GM19023 (cell line): ENCODE results near the gene GCK.

ENCODE experiments used
- ATAC-seq: cut with Tn5 transposase; IDR thresholded peaks from one replicate; pipeline ENCODE4 v1.9.1; 2021; ENCODE audit warnings: mild to moderate bottlenecking, moderate library complexity; ENCODE audit not compliant: unreplicated experiment

The GCK gene

GRCh38 chr7:44108768-44109750 is 80.2 kb downstream of the GCK start:
- ATAC-seq, result no peak

- no peak for ATAC-seq
Measured at GRCh38 chr7:44107961-44108767, 81.1 kb downstream of the GCK start.

- ATAC-seq, result no peak
Measured at GRCh38 chr7:44107116-44107960, 81.9 kb downstream of the GCK start.

GRCh38 chr7:44106311-44107065 is 82.8 kb downstream of the GCK start:
- ATAC-seq, result no peak

GRCh38 chr7:44105832-44106231 is 83.4 kb downstream of the GCK start:
- ATAC-seq, result no peak

GRCh38 chr7:44104860-44105771 is 84.1 kb downstream of the GCK start:
- ATAC-seq, result no peak

GRCh38 chr7:44103923-44104859 is 85.0 kb downstream of the GCK start, which contains the start of gene AEBP1:
TSS of gene AEBP1 (plus strand) at chr7:44104345. CDS start at chr7:44104666, 321 bp downstream.
- no peak for ATAC-seq

GRCh38 chr7:44103566-44103922 is 85.7 kb downstream of the GCK start:
- no peak for ATAC-seq

- no peak for ATAC-seq
Measured at GRCh38 chr7:44102846-44103565, 86.2 kb downstream of the GCK start.

GRCh38 chr7:44101966-44102845 is 87.0 kb downstream of the GCK start:
- ATAC-seq, result no peak

GRCh38 chr7:44101303-44101965 is 87.8 kb downstream of the GCK start:
- no peak for ATAC-seq

GRCh38 chr7:44100458-44101302 is 88.6 kb downstream of the GCK start:
- ATAC-seq, result no peak

GRCh38 chr7:44099669-44100068 is 89.6 kb downstream of the GCK start:
- no peak for ATAC-seq

- ATAC-seq, result no peak
Measured at GRCh38 chr7:44098092-44099068, 90.9 kb downstream of the GCK start.
